GM10847 (cell line): ENCODE data around the gene TFAP2A.

Experiments
- POLR2A ChIP-seq: IDR thresholded peaks from 2 replicates; pipeline ENCODE4 v1.6.1; 2011; ENCODE audit not compliant: insufficient read length; ENCODE audit errors: extremely low read depth

The TFAP2A gene

GRCh38 chr6:10434235-10434634 is 19.4 kb upstream of the TFAP2A start:
- TF ChIP-seq POLR2A = no peak

DNA sequence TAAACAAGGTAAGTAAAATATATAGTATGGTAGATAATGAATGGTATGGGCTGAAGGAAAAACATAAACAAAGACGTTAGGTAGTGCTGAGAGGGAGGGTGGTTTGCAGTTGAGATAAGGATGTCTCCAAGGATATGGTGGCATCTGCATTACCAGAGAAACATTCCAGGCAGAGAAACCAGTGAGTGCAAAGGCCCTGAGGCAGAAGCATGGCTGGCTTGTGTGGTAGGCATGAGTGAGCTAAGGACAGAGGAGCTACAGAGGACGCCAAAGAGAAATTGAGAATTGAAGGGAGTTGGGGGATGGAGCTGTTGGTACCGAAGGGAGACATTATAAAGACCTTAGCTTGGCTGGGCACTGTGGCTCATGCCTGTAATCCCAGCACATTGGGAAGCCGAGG is 18.4 kb upstream of the TFAP2A start:
- TF ChIP-seq POLR2A = no peak

DNA sequence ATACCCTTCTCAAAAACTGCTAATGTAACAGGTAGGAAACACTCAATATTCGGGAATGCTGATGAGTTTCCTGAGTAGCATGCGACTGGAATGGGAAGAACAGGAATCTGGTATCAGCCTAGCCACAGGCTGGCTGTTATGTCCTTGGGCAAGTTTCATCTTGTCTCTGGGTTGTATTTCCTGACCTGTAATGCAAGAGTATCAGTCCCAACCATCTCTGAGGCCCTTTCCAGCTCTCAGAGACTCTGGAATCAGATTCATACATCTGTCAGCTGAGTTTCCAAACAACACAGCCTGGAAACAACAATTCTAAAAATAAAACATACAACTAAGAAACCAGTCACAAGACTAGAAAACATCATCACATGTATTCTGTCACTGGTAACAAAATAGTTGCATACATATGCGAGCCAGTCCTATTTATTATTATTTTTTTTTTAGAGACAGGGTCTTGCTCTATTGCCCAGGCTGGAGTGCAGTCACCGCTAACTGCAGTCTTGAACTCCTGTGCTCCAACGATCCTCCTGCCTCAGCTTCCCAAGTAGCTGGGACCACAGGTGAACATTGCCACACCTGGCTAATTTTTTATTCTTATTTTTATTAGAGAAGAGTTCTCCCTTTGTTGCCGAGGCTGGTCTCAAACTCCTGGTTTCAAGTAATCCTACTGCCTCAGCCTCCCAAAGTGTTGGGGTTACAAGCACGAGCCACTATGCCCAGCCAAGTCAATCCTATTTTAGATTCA is 16.7 kb upstream of the TFAP2A start:
- TF ChIP-seq POLR2A = no peak

DNA sequence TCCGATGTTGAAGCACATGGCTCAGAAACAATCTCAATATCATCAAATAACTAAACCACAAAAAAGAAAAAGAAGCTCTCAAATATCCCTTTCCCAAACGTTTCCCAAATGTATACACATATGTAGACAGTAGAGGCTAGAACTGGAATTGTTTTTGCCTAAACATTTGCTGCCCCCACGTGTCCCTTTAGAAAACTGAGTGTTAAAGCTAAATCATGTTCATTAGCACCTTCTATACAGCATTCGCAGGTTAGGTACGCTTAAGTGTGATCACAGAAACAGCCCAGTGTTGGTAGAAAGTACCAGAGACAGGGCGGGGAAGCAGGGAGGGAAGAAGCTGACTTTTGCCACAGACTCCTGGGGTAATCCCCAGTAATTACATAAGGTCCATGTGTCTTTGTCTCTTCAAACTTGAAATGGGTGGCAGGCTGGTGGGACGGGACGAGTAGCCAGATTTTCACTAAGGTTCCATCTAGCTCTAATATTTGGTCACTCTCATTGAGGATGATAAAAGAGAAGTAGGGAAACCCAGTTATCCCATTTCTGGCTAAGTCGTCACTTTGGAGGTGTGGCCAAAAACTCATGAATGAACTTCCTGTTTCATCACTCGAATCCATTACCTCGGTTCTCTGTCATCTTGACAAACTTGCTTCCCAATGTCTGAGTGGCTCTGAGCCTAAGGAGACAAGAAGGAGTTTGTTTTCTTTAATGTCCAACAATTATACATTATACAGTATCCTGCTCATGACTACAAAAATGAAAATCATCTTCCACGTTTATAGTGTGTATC is 15.0 kb upstream of the TFAP2A start:
- TF ChIP-seq POLR2A = no peak

DNA sequence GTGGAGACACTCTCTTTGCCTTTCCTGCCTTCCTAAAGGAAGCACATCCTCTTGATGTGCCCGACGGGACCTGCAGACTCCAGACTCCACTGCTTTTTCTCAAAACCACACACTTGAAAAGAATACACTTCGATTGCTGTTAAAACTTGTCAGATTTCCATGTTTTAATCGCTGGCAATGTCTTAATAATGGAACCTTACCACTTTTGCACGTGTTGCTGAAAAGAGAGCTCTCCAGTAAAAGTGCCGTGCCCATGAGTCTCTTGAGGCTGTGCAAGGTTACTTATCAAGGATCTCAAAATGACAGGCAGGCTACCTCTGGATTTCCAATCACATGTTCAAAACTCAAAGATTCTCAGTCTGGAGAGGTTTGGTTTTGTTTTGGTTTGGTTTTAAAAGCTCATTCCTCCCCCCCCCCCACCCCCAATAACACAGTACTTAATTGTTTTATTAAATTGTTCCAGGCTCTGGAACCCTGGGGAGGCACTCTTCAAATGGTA is 12.0 kb upstream of the TFAP2A start:
- no peak for TF ChIP-seq POLR2A

- TF ChIP-seq POLR2A = no peak
Measured at GRCh38 chr6:10425975-10426780, 11.3 kb upstream of the TFAP2A start.

DNA sequence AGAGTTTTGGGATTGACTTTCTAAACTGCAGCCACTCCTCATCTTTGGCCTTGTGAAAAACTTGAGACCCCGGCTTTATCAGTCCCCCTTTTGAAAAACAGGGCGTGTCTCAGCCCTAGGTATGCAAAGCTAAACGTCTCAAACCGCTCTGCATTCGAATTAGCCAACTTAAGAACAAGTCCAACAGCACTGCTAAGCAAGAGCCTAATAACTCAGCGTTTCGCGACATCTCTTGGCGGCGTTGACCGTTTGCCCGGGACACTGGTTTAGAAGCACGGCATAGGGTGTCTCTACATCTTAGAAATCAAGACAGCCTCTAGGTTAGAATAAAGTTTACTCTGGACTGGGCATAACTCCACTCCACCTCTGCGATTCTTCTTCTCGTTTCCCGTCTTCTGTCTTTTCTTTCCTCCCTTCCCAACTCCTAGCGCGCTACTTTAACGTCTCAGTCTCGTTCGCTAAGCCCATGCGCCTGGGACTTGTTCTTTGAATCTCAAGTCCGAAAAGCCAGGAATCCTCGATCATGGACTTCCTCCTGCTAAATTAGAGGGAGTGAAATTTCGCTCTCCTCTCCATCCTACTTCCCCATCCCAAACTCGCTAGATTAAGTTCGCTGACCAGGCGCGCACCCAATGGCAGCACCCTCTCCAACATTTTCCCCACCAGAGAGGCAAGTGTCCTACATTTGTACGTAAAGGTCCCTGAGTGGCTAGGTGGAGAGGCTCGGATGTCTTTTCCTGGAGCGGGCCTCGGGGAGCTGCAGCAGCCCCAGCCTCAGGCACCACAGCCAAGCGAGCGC is 10.5 kb upstream of the TFAP2A start:
- no peak for TF ChIP-seq POLR2A

DNA sequence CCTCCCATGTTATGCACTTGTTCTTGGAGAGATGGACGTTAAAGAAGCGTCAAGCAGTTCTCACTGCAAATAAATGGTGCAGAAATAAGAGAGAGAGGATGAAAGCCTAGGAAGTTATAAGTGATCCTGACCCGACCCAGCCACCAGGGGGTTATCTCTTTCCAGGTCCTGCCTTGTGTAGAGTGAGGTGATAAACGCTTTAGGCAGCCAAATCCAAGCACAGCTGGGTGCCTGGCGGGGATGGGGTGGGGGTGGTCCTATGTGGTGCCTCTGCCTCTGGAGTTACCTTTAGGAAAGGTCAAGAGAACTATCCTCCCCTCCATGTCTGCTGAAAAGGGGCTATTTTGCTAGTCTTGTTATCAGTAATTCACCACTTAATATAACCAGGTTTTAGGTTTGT is 9.2 kb upstream of the TFAP2A start:
- no peak for TF ChIP-seq POLR2A

DNA sequence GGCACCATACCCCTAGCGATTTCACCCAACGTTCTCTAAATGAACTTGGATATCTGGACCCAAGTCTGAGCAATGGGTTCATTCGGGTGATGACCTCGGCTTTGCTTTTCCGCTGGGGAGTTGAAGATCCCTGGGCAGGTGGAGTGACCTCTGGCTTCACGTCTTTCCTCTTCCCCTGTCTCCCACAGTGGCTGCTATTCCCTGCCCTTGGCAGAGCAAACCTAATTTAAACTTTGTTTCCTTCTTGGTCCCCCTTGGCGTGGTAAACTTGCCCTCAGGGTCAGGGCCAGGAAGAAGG is 7.8 kb upstream of the TFAP2A start:
- no peak for TF ChIP-seq POLR2A

GRCh38 chr6:10421921-10422736 is 7.3 kb upstream of the TFAP2A start:
- no peak for TF ChIP-seq POLR2A

DNA sequence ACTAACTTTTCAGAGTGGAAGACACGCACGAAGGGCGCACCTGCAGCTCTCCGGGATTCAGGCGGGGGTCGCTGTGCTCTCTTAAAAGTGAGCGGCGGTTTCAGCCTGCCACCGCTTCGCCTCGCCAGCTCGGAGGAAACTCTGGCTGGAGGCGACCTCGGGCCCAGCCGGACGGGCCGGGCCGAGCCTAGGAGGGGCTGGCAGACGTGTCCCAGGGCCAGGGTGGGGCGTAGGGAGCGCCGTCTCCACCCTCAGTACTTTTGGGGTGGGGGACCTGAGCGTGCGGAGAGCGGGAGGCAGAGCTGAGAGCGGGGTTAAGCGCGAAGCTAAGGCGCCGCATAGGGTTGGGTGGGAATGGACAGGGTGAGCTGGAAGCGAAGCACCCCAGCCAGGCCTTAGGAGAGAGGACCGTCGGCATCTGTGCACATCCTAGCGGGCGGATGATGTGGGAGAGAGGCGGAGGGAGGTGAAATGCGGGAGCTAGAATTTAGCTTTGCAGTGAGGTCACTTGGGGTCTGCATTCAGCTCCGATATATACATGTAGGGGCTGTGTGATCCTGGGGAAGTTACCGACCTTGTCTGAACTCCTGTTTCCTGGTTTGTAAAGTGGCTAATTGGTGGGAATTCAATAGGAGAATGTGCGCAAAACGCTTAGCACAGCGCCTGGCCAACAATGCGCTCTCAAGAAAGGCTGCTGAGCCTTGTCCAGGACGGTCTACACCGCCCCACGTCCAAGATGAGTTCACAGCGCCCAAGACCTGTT is 6.5 kb upstream of the TFAP2A start:
- no peak for TF ChIP-seq POLR2A

DNA sequence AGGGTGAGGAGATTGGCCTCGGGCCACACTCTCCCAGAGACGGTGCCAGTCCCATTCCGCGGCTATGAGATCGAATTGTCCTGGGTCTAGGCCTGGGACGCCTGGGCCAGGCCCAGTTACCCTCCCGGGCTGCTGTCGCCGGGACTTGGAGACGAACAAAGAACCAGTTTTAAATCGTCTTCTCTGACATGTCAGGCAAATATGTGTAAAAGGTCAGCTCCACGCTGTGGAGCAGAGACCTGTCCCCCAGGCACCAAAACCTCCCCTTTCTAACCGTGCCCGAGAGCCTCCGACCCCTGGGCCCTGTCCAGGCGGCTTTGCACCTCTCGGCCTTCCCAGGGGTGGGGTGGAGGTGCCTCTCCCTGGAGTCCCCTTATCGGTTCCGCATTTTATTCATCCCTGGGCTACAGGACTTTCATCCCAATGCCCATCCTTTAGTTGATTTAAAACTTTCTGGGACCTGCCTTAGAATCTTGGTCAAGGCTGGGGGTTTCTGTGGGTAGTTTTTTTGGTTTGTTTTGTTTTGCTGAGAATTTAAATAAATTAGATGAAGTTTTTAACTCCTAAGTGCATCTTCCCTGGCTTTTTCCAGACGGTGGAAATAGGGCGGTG is 5.8 kb upstream of the TFAP2A start:
- TF ChIP-seq POLR2A = no peak
